GDM1 (cell line): Measurements from ENCODE around the gene WDFY4.

ENCODE experiments used
- DNase-seq: peaks from one replicate; lab custom pipeline; 2025; lab: John Stamatoyannopoulos, UW

Gene WDFY4

GRCh38 chr10:48906841-48907240, 222.2 kb downstream of the WDFY4 start:
- DNase-seq, result no peak

DNA sequence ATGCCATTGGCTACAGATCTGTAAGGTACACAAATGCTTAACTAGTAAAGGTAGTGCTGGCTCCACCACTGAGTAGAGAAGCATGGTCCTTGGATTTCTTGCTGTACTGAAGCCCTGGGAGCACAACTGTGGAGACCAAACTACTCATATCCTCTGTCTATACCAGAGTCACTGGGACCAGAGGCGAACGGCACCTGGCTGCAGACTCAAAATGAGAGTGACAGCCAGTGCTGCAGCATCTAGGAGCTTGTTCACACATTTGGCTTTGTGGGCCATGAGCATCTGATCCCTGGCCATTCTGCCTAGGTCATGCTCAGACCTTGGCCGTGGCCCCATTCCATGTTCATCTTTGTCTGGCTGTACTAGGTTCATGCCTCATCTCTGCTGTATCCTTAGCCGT, 223.1 kb downstream of the WDFY4 start:
- DNase-seq, result no peak

GRCh38 chr10:48910548-48910947, 225.9 kb downstream of the WDFY4 start:
- DNase-seq, result no peak

DNA sequence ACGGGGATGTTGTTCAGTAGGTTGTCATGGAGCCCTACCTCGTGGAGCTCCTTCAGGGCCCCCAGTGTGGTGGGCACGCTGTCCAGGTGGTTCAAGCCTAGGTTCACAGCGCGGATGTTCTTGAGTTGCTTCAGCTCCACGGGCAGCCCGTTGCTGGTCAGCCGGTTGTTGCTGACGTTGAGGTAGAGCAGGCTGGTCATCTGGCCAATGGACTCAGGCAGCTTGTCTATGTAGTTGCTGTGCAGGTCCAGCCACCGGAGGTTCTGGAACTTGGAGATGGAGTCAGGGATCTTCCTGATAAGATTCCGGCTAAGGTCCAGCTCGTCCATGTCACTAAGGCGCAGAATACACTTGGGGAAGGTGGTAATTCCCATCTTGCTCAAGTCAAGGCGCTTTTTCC, 229.0 kb downstream of the WDFY4 start:
- DNase-seq, result no peak

GRCh38 chr10:48923748-48924147, 239.1 kb downstream of the WDFY4 start:
- no peak for DNase-seq

DNA sequence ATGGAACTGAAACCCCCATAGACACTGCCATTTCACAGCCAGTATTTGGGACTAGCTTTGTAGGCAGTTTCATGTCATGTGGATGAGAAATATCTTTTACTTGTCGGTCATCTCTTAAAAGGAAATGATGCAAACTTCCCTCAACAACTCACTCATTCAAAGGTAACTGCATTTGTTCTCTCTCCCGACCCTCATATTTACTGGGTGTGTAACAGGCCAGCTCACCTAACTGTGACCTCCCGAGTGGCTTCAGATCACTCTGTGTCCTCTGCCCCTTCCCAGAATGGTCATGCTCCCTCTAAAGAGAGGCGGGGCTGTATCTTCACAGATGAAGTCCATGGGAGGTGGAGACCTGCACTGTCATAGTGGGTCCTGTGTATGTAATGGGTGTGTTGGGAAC, 240.3 kb downstream of the WDFY4 start:
- DNase-seq, result no peak

GRCh38 chr10:48926255-48926654, 241.6 kb downstream of the WDFY4 start:
- DNase-seq, result no peak

DNA sequence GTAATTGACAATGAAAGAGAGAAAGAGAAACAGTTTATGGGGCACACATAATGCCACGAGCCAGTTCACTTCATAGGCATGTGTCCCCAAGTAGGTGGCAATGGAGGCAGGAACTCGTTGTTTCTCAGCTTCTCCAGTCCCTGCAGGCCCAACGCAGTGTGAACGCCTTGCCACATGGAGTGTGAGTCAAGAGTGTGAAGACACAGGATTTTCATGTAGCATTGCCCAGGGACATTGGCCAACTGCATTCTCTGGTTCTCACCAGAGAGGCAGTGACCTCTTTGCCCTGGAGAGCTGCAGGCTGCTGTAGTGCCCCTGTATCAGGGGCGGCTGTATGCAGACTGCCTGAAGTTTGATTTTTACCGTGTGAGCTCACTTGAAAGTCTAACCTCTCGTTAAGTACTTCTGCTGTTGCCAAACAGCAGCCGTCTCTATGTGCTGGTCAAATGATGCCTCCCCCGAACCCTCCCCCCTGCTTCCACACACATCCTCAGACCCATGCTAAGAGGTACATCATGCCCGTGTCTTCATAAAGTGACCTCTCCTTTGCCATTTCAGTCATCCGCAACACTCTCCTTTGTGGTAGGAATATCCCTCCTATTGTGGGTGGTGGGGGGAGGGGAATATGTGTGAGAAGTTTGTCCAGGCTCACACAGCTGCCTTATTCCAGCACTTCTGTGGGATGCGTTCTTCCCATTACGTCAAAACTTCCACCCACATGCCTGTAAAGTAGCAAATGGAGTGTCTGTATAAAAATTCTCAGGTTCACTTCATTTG, 242.3 kb downstream of the WDFY4 start:
- DNase-seq, result no peak

DNA sequence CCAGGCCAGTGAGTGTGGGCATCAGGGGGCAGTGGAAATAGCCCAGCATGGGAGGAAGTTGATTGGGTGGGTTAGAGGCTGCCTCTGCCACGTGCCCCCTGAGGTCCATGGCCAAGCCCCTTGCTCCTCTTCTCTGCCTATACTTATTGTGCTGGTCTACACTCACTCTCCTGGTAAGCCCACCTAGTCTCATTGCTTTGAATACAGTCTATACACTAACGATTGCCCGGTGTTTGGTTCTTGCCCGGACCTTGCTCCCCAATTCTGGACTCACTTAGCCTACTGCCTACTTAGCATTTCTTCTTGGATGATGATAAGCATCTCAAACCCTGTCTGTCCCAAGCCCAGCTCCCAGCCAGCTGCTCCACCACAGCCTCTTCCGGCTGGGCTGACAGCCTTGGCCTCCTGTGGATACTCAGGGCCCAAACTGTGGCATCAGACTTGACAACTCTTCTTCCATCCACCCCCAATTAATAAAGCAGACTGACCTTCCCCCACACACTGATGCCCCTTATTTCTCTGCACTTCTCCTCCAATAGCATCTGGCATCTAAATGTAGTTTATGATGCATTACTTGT, 244.8 kb downstream of the WDFY4 start:
- no peak for DNase-seq

DNA sequence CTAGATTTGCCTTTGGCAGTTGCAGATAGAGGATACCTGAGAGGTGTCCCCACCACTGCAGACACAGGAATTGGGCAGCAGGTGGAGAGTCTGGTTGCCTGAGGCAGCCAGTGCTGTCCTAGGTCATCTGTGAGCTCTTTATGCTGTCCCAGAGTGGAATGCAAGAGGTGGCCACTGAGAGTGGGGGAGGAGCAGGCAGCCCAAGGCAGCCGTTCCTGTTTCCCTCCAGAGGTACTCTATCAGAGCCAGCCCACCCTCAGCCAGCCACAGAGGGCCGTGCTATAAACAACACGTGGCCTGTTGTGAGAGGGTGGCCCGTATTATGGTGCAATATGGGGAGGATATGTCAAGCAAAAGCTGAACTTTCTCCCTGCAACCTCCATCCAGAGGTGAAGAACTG, 246.5 kb downstream of the WDFY4 start:
- no peak for DNase-seq

DNA sequence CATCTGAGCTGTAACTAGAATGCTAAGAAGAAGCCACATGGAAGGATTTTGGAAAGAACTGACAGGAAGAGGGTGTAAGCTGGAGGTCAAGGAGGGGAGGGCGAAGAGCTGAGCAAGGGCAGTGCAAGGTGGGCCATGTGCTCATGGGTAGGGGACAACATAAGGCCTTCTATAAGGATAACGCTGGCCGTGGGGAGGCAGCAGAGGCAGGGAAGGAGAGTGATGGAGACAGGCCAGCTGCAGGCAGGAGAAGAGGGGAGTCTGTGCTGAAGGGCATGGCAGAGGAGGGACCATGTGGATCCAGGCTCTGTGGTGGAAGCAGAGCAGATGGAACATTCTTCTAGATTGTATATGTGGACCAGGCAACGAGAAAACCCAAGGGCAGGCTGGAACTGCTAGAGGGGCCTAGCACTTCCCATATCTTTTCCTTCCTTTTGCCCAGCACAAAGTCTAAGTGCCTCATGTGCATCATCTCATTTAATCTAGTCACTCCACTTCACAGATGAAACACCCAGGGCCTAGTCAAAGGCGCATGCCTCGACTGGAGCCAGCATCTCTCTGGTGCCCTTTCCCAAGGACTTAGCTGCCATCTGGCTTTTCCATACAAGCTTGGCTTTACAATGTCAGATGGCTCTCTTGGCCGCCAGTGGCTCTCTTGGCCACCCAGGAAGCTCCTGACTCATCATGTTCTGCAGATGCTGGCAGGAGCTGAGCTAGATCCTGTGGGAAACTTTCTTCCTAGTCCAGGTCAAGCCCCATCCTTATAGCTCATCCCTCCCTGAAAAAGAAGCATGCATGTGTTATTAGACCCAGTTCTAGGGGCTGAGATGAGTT, 248.4 kb downstream of the WDFY4 start:
- no peak for DNase-seq

DNA sequence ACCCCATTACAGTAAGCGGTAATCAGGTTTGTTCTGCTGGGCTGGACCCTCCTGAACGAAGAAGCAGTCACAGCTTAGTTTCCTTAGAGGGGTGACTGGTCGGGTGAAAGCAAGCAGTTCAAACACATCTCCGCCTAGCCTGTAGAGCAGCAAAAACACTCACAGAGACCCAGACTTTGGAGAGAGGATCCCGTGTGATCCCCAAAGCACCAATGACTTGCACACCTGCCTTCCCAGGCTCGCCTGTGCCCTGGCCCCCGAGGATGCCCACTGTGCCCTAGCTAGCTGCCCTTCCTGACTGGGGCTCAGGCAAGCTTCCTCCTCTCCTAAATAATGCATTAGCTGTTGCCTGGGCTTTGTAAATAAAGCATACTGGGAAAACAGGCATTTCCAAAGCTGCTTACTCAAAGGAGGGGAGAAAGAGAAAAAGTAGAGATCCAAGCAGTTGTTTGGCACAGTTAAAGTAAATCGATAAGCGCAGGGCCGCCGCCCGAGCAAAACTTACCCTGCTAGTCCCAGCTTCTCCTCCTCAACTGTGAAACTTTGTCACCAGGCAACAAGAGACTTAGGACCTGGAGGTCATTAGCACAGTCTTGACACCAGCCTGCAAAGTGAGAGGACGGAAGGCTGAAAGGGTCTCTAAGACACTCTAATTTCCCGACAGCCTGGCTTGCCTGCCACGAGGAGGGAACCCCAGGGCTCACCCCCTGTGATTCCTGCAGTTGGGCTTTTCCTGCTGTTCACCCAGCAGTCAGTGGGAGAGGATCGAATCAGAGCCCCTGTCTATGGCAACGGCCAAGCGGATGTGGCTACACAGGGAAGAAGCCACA, 250.2 kb downstream of the WDFY4 start:
- no peak for DNase-seq

DNA sequence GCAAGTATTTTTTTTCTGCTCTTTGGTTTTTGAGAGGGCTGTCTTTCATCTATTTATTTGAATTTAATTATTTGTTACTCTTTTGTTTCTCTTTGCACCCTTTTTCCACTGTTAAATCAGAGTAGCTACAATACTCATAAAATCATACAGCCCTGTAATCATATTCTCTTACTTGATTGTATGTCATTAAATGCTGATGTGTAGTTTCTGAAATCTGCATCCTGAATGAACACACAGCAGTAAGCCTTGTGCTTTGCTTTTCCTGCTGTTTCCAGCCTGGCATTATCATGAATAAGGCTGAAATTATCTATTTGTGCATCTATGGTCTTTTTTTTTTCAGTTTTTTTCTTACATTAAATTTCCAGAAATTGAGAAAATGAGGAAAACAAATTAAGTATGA, 250.9 kb downstream of the WDFY4 start:
- no peak for DNase-seq

GRCh38 chr10:48937796-48938195, 253.1 kb downstream of the WDFY4 start:
- DNase-seq, result no peak

DNA sequence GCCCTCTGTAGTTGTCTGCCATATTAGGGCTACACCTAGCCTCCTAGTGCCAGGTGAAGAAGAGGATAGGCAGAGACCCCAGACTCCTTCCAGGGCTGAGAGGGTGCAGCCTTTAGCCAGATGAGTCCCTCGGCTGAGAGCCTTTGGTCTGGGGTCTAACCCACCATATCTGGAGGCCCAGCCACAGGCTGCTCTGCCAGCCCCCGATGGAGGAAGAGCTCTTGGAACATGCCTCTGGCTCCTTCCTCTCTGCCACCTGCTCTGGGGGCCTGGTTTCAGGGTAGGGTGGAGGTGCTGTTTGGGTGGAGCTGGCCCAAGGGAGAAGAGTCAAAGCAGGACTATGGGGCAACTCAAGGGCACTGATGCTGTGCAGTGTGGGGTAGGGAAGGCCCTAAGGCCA, 253.6 kb downstream of the WDFY4 start:
- no peak for DNase-seq

DNA sequence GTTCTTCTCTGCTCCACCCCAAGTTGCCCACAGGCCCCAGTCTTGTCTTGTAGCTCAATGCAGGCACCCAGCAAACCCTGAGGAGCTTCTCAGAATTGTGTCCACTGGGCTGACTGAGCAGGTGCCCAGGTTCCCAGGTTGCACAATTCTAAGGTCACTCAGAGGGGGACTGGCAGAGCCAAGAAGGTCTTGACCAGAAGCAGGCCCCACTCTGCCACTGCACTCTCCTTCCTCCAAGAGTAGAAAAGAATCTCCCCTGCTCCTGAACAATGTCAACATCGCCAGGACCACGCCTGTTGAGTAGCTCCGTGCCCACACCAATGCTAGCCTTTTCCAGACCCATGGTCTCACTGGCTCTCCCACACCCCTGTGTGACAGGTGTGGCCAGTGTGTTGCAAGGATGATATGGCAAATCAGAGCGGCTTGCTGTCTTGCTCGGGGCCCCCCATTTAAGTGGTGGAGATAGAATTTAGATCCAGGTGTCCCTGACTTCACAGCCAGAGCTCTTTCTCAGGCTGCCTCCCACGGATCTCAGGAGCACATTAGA, 254.4 kb downstream of the WDFY4 start:
- DNase-seq, result no peak

GRCh38 chr10:48939790-48940325, 255.2 kb downstream of the WDFY4 start, which contains the start of gene LRRC18:
Gene LRRC18, minus strand, starts transcription at chr10:48939840. Its CDS starts 25,685 bp downstream, at chr10:48914155.
- DNase-seq, result no peak

DNA sequence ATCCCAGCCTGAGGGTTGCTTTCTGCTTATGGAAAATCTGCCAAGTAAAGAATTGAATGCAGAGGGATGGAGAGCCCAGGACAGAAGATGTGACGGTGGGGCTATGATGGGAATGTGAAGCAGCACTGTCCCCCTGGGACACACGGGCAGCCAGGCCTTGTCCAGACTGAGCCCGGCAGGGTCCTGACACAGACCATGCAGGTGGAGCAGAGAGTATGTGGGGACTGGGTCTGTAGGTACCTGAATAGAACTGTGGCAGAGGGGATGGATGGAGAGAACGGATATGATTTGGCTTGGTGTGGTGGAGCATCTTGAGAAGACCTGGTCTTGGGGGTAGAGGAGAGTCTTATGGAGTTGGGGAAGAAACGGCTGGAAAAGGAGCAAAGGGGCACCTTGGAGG, 255.7 kb downstream of the WDFY4 start:
- no peak for DNase-seq

DNA sequence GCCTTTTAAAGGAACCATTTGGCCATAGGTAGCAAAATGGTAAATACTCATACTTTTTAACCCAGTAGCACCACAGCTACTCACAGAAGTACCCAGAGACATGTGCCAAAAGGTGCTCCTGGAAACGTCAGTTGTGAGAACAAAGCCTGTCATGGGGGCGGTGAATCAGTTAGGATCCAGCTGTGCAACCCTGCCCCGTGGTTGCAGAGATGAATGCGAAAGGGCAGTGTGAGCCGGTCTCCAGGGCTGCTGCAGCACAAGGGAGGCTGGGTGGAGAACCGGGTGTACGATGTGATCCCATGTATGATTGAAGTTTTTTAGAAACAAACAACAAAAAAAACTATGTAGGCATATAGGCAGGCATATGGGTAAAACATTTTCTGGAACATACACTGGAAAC, 256.3 kb downstream of the WDFY4 start:
- DNase-seq, result no peak

DNA sequence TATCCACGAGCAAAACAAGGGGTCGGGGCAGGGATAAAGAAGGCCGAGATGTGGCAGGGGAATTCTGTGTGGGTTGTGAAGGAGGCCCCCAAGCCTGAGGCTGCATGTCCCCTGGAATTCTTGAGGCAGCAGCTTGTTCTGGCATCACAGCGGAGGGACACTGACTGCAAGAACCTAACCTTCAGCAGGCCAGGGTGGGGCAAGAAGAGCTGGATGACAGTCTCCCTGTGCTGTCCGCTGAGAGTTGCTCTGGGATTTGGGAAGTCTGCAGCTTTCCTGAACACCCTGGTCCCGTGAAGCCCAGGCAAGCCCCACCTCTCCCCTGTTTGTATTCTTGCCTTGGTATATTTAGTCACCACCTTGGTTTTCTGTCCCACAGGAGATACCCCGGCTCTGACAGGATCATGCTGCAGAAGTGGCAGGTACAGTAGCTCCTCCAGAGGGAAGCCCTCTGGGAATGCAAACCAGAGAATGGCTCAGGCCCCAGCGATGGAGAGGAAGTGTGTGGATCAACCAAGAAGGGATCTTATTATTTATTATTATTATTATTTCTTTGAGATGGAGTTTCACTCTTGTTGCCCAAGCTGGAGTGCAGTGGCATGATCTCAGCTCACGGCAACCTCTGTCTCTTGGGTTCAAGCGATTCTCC, 256.9 kb downstream of the WDFY4 start:
- no peak for DNase-seq

DNA sequence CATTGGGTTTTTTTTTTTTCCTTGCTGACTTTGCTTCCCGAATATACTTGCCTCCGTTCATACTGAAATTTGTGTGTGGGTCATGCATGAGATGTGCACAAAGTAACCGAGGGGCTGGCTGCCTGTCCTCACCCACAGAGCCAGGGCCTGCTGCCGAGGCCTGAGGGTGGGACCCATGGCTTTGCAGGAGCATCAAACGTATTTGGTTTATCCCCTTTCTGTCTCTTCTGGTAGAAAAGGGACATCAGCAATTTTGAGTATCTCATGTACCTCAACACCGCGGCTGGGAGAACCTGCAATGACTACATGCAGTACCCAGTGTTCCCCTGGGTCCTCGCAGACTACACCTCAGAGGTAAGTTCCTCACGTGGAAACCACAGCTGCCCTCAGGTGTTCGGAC, 258.4 kb downstream of the WDFY4 start:
- no peak for DNase-seq
